NAMALWA (cell line): ENCODE measurements around the gene RNASEL.
A peak's percentile ranks its signal among the peaks of the same experiment; 100 is the strongest.

Experiments used
- DNase-seq: peaks from one replicate; pipeline ENCODE4 v3.0.0-alpha.2; 2015; ENCODE audit warnings: low spot score

The RNASEL gene

GRCh38 chr1:182600745-182601415 lies 11.8 kb upstream of the RNASEL start:
- no peak for DNase-seq

- peak; percentile 11 for DNase-seq
Measured at GRCh38 chr1:182600036-182600713, 11.1 kb upstream of the RNASEL start.

- peak; percentile 79 for DNase-seq
Measured at GRCh38 chr1:182599339-182599738, 10.3 kb upstream of the RNASEL start.

GRCh38 chr1:182598296-182598695 lies 9.2 kb upstream of the RNASEL start:
- DNase-seq, result peak; percentile 35

GRCh38 chr1:182596934-182597333 lies 7.9 kb upstream of the RNASEL start:
- no peak for DNase-seq

GRCh38 chr1:182595641-182596240 lies 6.7 kb upstream of the RNASEL start:
- peak; percentile 87 for DNase-seq

- no peak for DNase-seq
Measured at GRCh38 chr1:182589931-182590330, 875 bp upstream of the RNASEL start.

GRCh38 chr1:182589520-182589919 lies 464 bp upstream of the RNASEL start:
- no peak for DNase-seq

GRCh38 chr1:182587666-182588499 lies 1.2 kb downstream of the RNASEL start:
- no peak for DNase-seq

GRCh38 chr1:182587093-182587492 lies 2.0 kb downstream of the RNASEL start:
- no peak for DNase-seq

- DNase-seq, result no peak
Measured at GRCh38 chr1:182586380-182586779, 2.7 kb downstream of the RNASEL start.

- no peak for DNase-seq
Measured at GRCh38 chr1:182584746-182585145, 4.3 kb downstream of the RNASEL start.

- DNase-seq, result no peak
Measured at GRCh38 chr1:182580736-182581135, 8.3 kb downstream of the RNASEL start.

- no peak for DNase-seq
Measured at GRCh38 chr1:182575540-182576149, 13.4 kb downstream of the RNASEL start.

GRCh38 chr1:182574156-182574555 lies 14.9 kb downstream of the RNASEL start:
- no peak for DNase-seq

- DNase-seq, result no peak
Measured at GRCh38 chr1:182570611-182570970, 18.5 kb downstream of the RNASEL start.

- no peak for DNase-seq
Measured at GRCh38 chr1:182569939-182570610, 19.0 kb downstream of the RNASEL start.

GRCh38 chr1:182568647-182569284 lies 20.3 kb downstream of the RNASEL start:
- DNase-seq, result peak; percentile 38

- DNase-seq, result no peak
Measured at GRCh38 chr1:182567629-182568028, 21.4 kb downstream of the RNASEL start.

GRCh38 chr1:182565537-182565936 lies 23.5 kb downstream of the RNASEL start:
- DNase-seq, result no peak

GRCh38 chr1:182564406-182565004 lies 24.6 kb downstream of the RNASEL start:
- no peak for DNase-seq
